Fibroblast of lung (primary cell): ENCODE measurements around the gene CHN2.

Experiments
- CTCF ChIP-seq, 2 donors: IDR thresholded peaks in 1 of 2; conservative IDR thresholded peaks in 1 of 2; 1 replicate in 1 of 2; 2 replicates in 1 of 2; pipeline ENCODE4 v1.5.1; 2011 to 2012; ENCODE audit warnings: low read length in 2 of 2, control low read depth in 1 of 2, inconsistent platforms in 1 of 2, low read depth in 1 of 2, mild to moderate bottlenecking in 1 of 2
- EZH2 ChIP-seq: IDR thresholded peaks from 2 replicates; pipeline ENCODE4 v1.5.1; 2012; ENCODE audit warnings: low read length, control low read depth, mild to moderate bottlenecking; ENCODE audit errors: missing control alignments

GRCh38 chr7:29454464-29454863, 259.9 kb downstream of the CHN2 start:
- TF ChIP-seq CTCF (conservative IDR thresholded peaks at IDR 0.05 in 1 of 2, IDR thresholded peaks at IDR 0.05 in 1 of 2; ENCODE audit: low read depth in 1 of 2, low read length in 2 of 2): no peak
- no peak for TF ChIP-seq EZH2
